K562 (cell line): ENCODE results near the gene EIF1B. TPM values are rescaled to one million over a fixed set of nuclear protein-coding genes. Genes with fewer than 3 reads are reported as not detected.

Experiments
- ATAC-seq: fragments of 200-7000 bp; cut with Tn5 transposase; 3 replicates; pipeline ENCODE4 v1.9.1; 2020; ENCODE audit warnings: moderate library complexity
- BruUV-seq: library from RNA; stranded (reverse); fragments of 400-500 nt; replicated peaks from 2 replicates; lab custom pipeline; 2021; lab: Mats Ljungman, UMichigan
- CTCF ChIA-PET: fragments of 300-600 bp; formaldehyde crosslinking; extraction: SDS; loops from one replicate; lab custom pipeline; 2021; ENCODE audit warnings: low intra/inter-chr PET ratio; lab: Yijun Ruan, JAX
- POLR2A ChIA-PET: fragments of 300-600, 350-650 bp; sonication (Branson Sonifier 250); formaldehyde crosslinking; extraction: SDS; loops from one replicate; lab custom pipeline; 2021; ENCODE audit warnings: antibody characterized with exemption, inconsistent platforms; lab: Yijun Ruan, JAX
- DNase-seq, 4 experiments: peaks; one replicate each; pipeline versions ENCODE4 v3.0.0 to v3.0.0-alpha.2; 2011 to 2018; ENCODE audit warnings: low spot score in 3 of 4, mixed read lengths in 3 of 4; ENCODE audit errors: extremely low read depth in 1 of 4
- FAIRE-seq: peaks from 2 replicates; lab custom pipeline; 2011; peaks lifted over from hg19 to GRCh38; lab: Jason Lieb, UNC
- H2AFZ ChIP-seq: 2 replicates; pipeline ENCODE4 v1.6.0; 2011; ENCODE audit warnings: low read depth, low read length, control low read depth, inconsistent platforms
- H3K27ac ChIP-seq: fragments of 200-600 bp; 3 replicates; pipeline ENCODE4 v1.8.0; 2011; ENCODE audit warnings: low read depth, mild to moderate bottlenecking, control low read depth, inconsistent platforms, low read length, moderate library complexity, mixed read lengths; ENCODE audit errors: extremely low read depth
- H3K27me3 ChIP-seq, 2 experiments: fragments of 300-600 bp in 1 of 2; 2 replicates in 1 of 2; 3 replicates in 1 of 2; pipeline versions ENCODE4 v1.6.0 to v1.8.0; 2011; ENCODE audit warnings: inconsistent platforms in 2 of 2, low read length in 2 of 2, mild to moderate bottlenecking in 1 of 2, mixed read lengths in 1 of 2, moderate library complexity in 1 of 2; ENCODE audit not compliant: control insufficient read depth in 2 of 2, insufficient read depth in 2 of 2
- H3K36me3 ChIP-seq: fragments of 300-600 bp; 3 replicates; pipeline ENCODE4 v1.8.0; 2011; ENCODE audit warnings: mild to moderate bottlenecking, low read length, inconsistent platforms; ENCODE audit not compliant: control insufficient read depth, insufficient read depth
- H3K4me1 ChIP-seq, 2 experiments: fragments of 200-600 bp in 1 of 2; replicated peaks in 1 of 2; 2 replicates in 1 of 2; 3 replicates in 1 of 2; pipeline versions ENCODE4 v1.5.1 to v1.8.0; 2011; ENCODE audit warnings: inconsistent platforms in 2 of 2, low read length in 2 of 2, mild to moderate bottlenecking in 1 of 2, mixed read lengths in 1 of 2, moderate library complexity in 1 of 2; ENCODE audit not compliant: control insufficient read depth in 2 of 2, insufficient read depth in 2 of 2
- H3K4me2 ChIP-seq: 2 replicates; pipeline ENCODE4 v1.6.1; 2011; ENCODE audit warnings: low read length, control low read depth, inconsistent platforms, mixed read lengths; ENCODE audit not compliant: insufficient read depth
- H3K4me3 ChIP-seq: fragments of 200-600 bp; sonication (generic), shearing (Covaris generic); 2 replicates; pipeline ENCODE4 v1.5.1; 2016; ENCODE audit warnings: control low read depth, inconsistent platforms
- H3K79me2 ChIP-seq: fragments of 200-600 bp; 3 replicates; pipeline ENCODE4 v1.8.0; 2011; ENCODE audit warnings: low read length, inconsistent platforms; ENCODE audit not compliant: control insufficient read depth, insufficient read depth
- H3K9ac ChIP-seq, 2 experiments: 2 replicates each; pipeline versions ENCODE4 v1.6.0 to v1.6.1; 2011; ENCODE audit warnings: low read depth in 2 of 2, low read length in 2 of 2, control low read depth in 1 of 2, inconsistent platforms in 1 of 2, mild to moderate bottlenecking in 1 of 2, mixed read lengths in 1 of 2; ENCODE audit not compliant: insufficient read depth in 1 of 2
- H3K9me1 ChIP-seq: one replicate; pipeline ENCODE4 v1.6.0; 2011; ENCODE audit warnings: inconsistent platforms, mild to moderate bottlenecking, low read length, moderate library complexity; ENCODE audit not compliant: control insufficient read depth, insufficient read depth
- H3K9me3 ChIP-seq: replicated peaks from 2 replicates; pipeline ENCODE4 v1.5.1; 2011; ENCODE audit warnings: low read depth, low read length, inconsistent platforms; ENCODE audit not compliant: control insufficient read depth, insufficient read depth
- H4K20me1 ChIP-seq: replicated peaks from 2 replicates; pipeline ENCODE4 v1.6.1; 2011; ENCODE audit warnings: low read length, inconsistent platforms, mixed read lengths; ENCODE audit not compliant: control insufficient read depth, insufficient read depth
- BHLHE40 ChIP-seq: IDR thresholded peaks from 2 replicates; pipeline ENCODE4 v1.6.1; 2011; ENCODE audit warnings: low read length, improper control_type of control experiment
- CBFA2T2 ChIP-seq: fragments of 450-650 bp; conservative IDR thresholded peaks from 2 replicates; pipeline ENCODE4 v1.6.1; 2017; ENCODE audit warnings: mild to moderate bottlenecking
- CREM ChIP-seq: IDR thresholded peaks from 2 replicates; pipeline ENCODE4 v1.6.1; 2014; ENCODE audit warnings: antibody characterized with exemption, low read depth
- FOXJ2 ChIP-seq: fragments of 200-800 bp; sonication (Bioruptor generic); IDR thresholded peaks from 2 replicates; pipeline ENCODE4 v1.6.1; 2016; ENCODE audit warnings: missing genetic modification characterization, missing compliant biosample characterization
- GTF2A2 ChIP-seq: IDR thresholded peaks from 2 replicates; pipeline ENCODE4 v1.6.1; 2016; ENCODE audit warnings: mild to moderate bottlenecking, missing genetic modification characterization, missing compliant biosample characterization
- MTA2 ChIP-seq: fragments of 450-650 bp; IDR thresholded peaks from 2 replicates; pipeline ENCODE4 v1.6.1; 2016; ENCODE audit warnings: low read depth
- NFIX ChIP-seq: fragments of 250-450 bp; sonication (Bioruptor Pico); IDR thresholded peaks from 2 replicates; pipeline ENCODE4 v1.4.0; 2020; ENCODE audit warnings: low read depth, mild to moderate bottlenecking, moderate library complexity
- NFXL1 ChIP-seq: fragments of 450-650 bp; formaldehyde crosslinking; IDR thresholded peaks from 2 replicates; pipeline ENCODE4 v1.4.0; 2021; ENCODE audit warnings: mild to moderate bottlenecking
- SP1 ChIP-seq: sonication (generic); formaldehyde crosslinking; IDR thresholded peaks from 2 replicates; pipeline ENCODE4 v1.8.1; 2022; ENCODE audit warnings: mild to moderate bottlenecking, missing genetic modification reagents
- TSHZ1 ChIP-seq: fragments of 250-450 bp; sonication (Bioruptor Pico); IDR thresholded peaks from 2 replicates; pipeline ENCODE4 v1.4.0; 2020; ENCODE audit warnings: mild to moderate bottlenecking, moderate library complexity
- USF2 ChIP-seq: sonication (generic); formaldehyde crosslinking; IDR thresholded peaks from 2 replicates; pipeline ENCODE4 v1.5.0; 2020; ENCODE audit warnings: missing genetic modification reagents
- ZNF134 ChIP-seq: fragments of 250-450 bp; sonication (Bioruptor Pico); conservative IDR thresholded peaks from 2 replicates; pipeline ENCODE4 v1.4.0; 2020
- ZNF175 ChIP-seq: fragments of 200-800 bp; sonication (Bioruptor generic); IDR thresholded peaks from 2 replicates; pipeline ENCODE4 v1.6.1; 2016; ENCODE audit warnings: low read depth, mild to moderate bottlenecking, missing genetic modification characterization, missing compliant biosample characterization
- ZNF639 ChIP-seq, 2 experiments: fragments of 200-800 bp in 1 of 2; sonication (Bioruptor generic) in 1 of 2; sonication (generic) in 1 of 2; formaldehyde crosslinking in 1 of 2; IDR thresholded peaks in 1 of 2; conservative IDR thresholded peaks in 1 of 2; 2 replicates each; pipeline versions ENCODE4 v1.5.0 to v1.6.1; 2016 to 2020; ENCODE audit warnings: missing compliant biosample characterization in 1 of 2, missing genetic modification characterization in 1 of 2, missing genetic modification reagents in 1 of 2
- ZNF644 ChIP-seq: fragments of 200-800 bp; sonication (Bioruptor generic); IDR thresholded peaks from 2 replicates; pipeline ENCODE4 v1.6.1; 2016; ENCODE audit warnings: low read depth, missing genetic modification characterization, missing compliant biosample characterization
- ZNF766 ChIP-seq: fragments of 200-800 bp; sonication (Bioruptor generic); conservative IDR thresholded peaks from 2 replicates; pipeline ENCODE4 v1.6.1; 2016; ENCODE audit warnings: missing genetic modification characterization, missing compliant biosample characterization
- WGBS: fragments of 100-300 bp; shearing (Covaris generic); methylation state at CpG from one replicate; pipeline ENCODE4 v1.1.6; 2016; ENCODE audit warnings: low coverage, mixed read lengths; ENCODE audit not compliant: insufficient coverage; ENCODE audit errors: missing lambda C conversion rate; 5-methylcytosine and 5-hydroxymethylcytosine counted together
- in situ Hi-C: fragments of 300-500 bp; cut with MboI; formaldehyde crosslinking; loops from 4 replicates; pipeline ENCODE4 v1.15.0; 2018; ENCODE audit warnings: inconsistent platforms, mixed read lengths
- intact Hi-C: fragments of 100-400 bp; cut with micrococcal nuclease; formaldehyde crosslinking; loops from 2 replicates; pipeline ENCODE4 v1.14.2; 2022
- polyA plus RNA-seq, 8 experiments: library from polyadenylated mRNA; depleted of rRNA in 4 of 8; stranded (reverse) in 5 of 8; unstranded in 3 of 8; fragments of >200 nt; fragmentation: Nextera tagmentation in 2 of 8; fragmentation: Illumina TruSeq in 1 of 8; extraction: Ambion mirVana in 2 of 8; extraction: Trizol in 1 of 8; gene quantifications; 2 replicates each; pipeline versions ENCODE4 v1.2.1 to v1.2.3, GENCODE V29; 2011 to 2014; ENCODE audit warnings: inconsistent platforms in 1 of 8, missing spikeins in 1 of 8
- total RNA-seq, 7 experiments: library from RNA; depleted of rRNA in 6 of 7; stranded (reverse); fragments of >200 nt in 6 of 7; fragmentation: Illumina TruSeq in 2 of 7; extraction: Trizol in 2 of 7; gene quantifications; 2 replicates each; pipeline versions ENCODE4 v1.2.1 to v1.2.3, GENCODE V29; 2011 to 2021; ENCODE audit warnings: low replicate concordance in 1 of 7

EIF1B gene
- total and polyA plus RNA-seq, 9 of the 15 experiments (the other 6 are each of a cell fraction or from before 2014, with no cell fraction given), result 18.1 to 184 (median 78.9) TPM

- DNase-seq (peak in 3 of 4 experiments; percentile 45 to 58 (median 50)), FAIRE-seq (no peak), ATAC-seq (no peak)
- Histone ChIP-seq H3K27me3 (no peaks in the 10 kb centered on the region), H2AFZ (no peak overlapping the region), H4K20me1 (peaks cover 3% of the 10 kb centered on the region), H3K9me1 (no peaks in the 10 kb centered on the region), H3K4me2 (peak overlapping the region; percentile 7; the same call in 1 of the 2 replicates), H3K4me1 (peaks cover 8 to 41% of the 10 kb centered on the region in 2 experiments), H3K79me2 (peaks cover 37% of the 10 kb centered on the region), H3K27ac (peak overlapping the region; percentile 12; the same call in 2 of the 3 replicates), H3K36me3 (peaks cover 41% of the 10 kb centered on the region), H3K9ac (peak overlapping the region in 1 of 2 experiments; percentile 96; a peak in 1 of 4 replicates), H3K4me3 (no peak overlapping the region), H3K9me3 (no peaks in the 10 kb centered on the region)
- ChIA-PET CTCF (no interaction called here), POLR2A (interaction anchor here (0.5 to 3.8 kb wide), 7 partner anchors 10 to 384 kb away, joined by 3 to 14 read pairs (median 6); no protein-coding TSS in a partner anchor)
- intact Hi-C loops (loop anchor here (5.0 to 10.0 kb wide), 5 partner anchors 70 to 768 kb away; no protein-coding TSS in a partner anchor), in situ Hi-C loops (no loop called here)
- no TSS peak for BruUV-seq
- 52% methylated on average over 2 of the region's 2 CpGs for WGBS
- TF ChIP-seq ZNF639 (CRISPR knock-in tag; conservative IDR thresholded peaks at IDR 0.05 in 1 of 2, IDR thresholded peaks at IDR 0.05 in 1 of 2), result peak in 1 of 2 experiments; percentile 50; a peak in 1 of 4 replicates
- TF ChIP-seq MTA2, result 0 out of 2 replicates have a peak, but pooled peaks have one; percentile 22
- TF ChIP-seq CREM, result 0 out of 2 replicates have a peak, but pooled peaks have one; percentile 12
- TF ChIP-seq NFXL1 (CRISPR knock-in tag), result peak; percentile 79; the same call in 1 of the 2 replicates
- TF ChIP-seq ZNF766 (CRISPR knock-in tag), result peak; percentile 49; the same call in 1 of the 2 replicates
- peak; percentile 71; the same call in 1 of the 2 replicates for TF ChIP-seq FOXJ2
- 0 out of 2 replicates have a peak, but pooled peaks have one; percentile 27 for TF ChIP-seq SP1 (CRISPR knock-in tag)
- TF ChIP-seq CBFA2T2, result peak; percentile 44; the same call in 1 of the 2 replicates
- peak; percentile 16; the same call in 1 of the 2 replicates for TF ChIP-seq BHLHE40
- no peak for TF ChIP-seq NFIX (CRISPR knock-in tag)
- TF ChIP-seq ZNF644, result 0 out of 2 replicates have a peak, but pooled peaks have one; percentile 74
- TF ChIP-seq TSHZ1 (CRISPR knock-in tag), result no peak
- TF ChIP-seq ZNF134 (CRISPR knock-in tag), result peak; percentile 16; the same call in 1 of the 2 replicates
- TF ChIP-seq GTF2A2 (tag), result no peak
- peak; percentile 76 for TF ChIP-seq ZNF175 (CRISPR knock-in tag)
- TF ChIP-seq USF2 (CRISPR knock-in tag), result no peak
These were observed 3.2 kb downstream of the EIF1B start for GRCh38 chr3:40312661-40313226.
